Transverse colon (tissue), 3 donors: Measurements from ENCODE around the gene PDE7B.

ENCODE experiments used
- CTCF ChIP-seq, 5 experiments: fragments of 200-600 bp in 3 of 5; fragments of 450-650 bp in 2 of 5; sonication (generic) in 3 of 5; IDR thresholded peaks; 1 replicate in 2 of 5; 2 replicates in 3 of 5; pipeline ENCODE4 v1.5.1; 2016 to 2017; ENCODE audit warnings: antibody characterized with exemption in 5 of 5, inconsistent platforms in 3 of 5, mild to moderate bottlenecking in 2 of 5, moderate library complexity in 1 of 5
- POLR2A ChIP-seq: fragments of 450-650 bp; IDR thresholded peaks from one replicate; pipeline ENCODE4 v1.6.1; 2016; ENCODE audit warnings: antibody characterized with exemption, mild to moderate bottlenecking, moderate library complexity

- TF ChIP-seq CTCF (IDR thresholded peaks at IDR 0.05) (no peak), POLR2A (no peak)
Observed at GRCh38 chr6:136108361-136108945, 257.0 kb downstream of the PDE7B start.
